ENCODE results near the gene PLCD3. TPM values are rescaled to one million over a fixed set of nuclear protein-coding genes. Genes with fewer than 3 reads are reported as not detected.
A peak's percentile ranks its signal among the peaks of the same experiment; 100 is the strongest.

Gene PLCD3
- total and polyA plus RNA-seq, 9 of the 15 experiments (the other 6 are each of a cell fraction or from before 2014, with no cell fraction given): 0.20 to 22.6 (median 7.5) TPM

- TF ChIP-seq, protein P1, sequence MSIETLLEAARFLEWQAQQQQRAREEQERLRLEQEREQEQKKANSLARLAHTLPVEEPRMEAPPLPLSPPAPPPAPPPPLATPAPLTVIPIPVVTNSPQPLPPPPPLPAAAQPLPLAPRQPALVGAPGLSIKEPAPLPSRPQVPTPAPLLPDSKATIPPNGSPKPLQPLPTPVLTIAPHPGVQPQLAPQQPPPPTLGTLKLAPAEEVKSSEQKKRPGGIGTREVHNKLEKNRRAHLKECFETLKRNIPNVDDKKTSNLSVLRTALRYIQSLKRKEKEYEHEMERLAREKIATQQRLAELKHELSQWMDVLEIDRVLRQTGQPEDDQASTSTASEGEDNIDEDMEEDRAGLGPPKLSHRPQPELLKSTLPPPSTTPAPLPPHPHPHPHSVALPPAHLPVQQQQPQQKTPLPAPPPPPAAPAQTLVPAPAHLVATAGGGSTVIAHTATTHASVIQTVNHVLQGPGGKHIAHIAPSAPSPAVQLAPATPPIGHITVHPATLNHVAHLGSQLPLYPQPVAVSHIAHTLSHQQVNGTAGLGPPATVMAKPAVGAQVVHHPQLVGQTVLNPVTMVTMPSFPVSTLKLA (conservative IDR thresholded peaks at IDR 0.05): 0 out of 4 replicates have a peak, but pooled peaks of 1 of the 2 experiments have one; percentile 27
- TF ChIP-seq BRCA1 (IDR thresholded peaks at IDR 0.05): no peak
- TF ChIP-seq BRCA1 (CRISPR knock-in tag; IDR thresholded peaks at IDR 0.05): no peak
- TF ChIP-seq MTF1 (CRISPR knock-in tag; IDR thresholded peaks at IDR 0.05; ENCODE audit: borderline replicate concordance): no peak
- no peak for TF ChIP-seq JUN (IDR thresholded peaks at IDR 0.05; ENCODE audit: borderline replicate concordance, low read depth, low read length)
- TF ChIP-seq JUN (CRISPR knock-in tag; IDR thresholded peaks at IDR 0.05; ENCODE audit: borderline replicate concordance): peak; percentile 14; the same call in 1 of the 2 replicates
- TF ChIP-seq CEBPG (CRISPR knock-in tag; IDR thresholded peaks at IDR 0.05): no peak
- no peak for TF ChIP-seq CEBPG (tag; conservative IDR thresholded peaks at IDR 0.05 in 1 of 2, IDR thresholded peaks at IDR 0.05 in 1 of 2)
- TF ChIP-seq CGGBP1 (CRISPR knock-in tag; IDR thresholded peaks at IDR 0.05): no peak
- TF ChIP-seq, protein P2, sequence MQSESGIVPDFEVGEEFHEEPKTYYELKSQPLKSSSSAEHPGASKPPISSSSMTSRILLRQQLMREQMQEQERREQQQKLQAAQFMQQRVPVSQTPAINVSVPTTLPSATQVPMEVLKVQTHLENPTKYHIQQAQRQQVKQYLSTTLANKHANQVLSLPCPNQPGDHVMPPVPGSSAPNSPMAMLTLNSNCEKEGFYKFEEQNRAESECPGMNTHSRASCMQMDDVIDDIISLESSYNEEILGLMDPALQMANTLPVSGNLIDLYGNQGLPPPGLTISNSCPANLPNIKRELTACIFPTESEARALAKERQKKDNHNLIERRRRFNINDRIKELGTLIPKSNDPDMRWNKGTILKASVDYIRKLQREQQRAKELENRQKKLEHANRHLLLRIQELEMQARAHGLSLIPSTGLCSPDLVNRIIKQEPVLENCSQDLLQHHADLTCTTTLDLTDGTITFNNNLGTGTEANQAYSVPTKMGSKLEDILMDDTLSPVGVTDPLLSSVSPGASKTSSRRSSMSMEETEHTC (IDR thresholded peaks at IDR 0.05): no peak
- TF ChIP-seq ERF (CRISPR knock-in tag; IDR thresholded peaks at IDR 0.05): no peak
- no peak for TF ChIP-seq FOXM1 (IDR thresholded peaks at IDR 0.05; ENCODE audit: low read depth)
- TF ChIP-seq FOXM1 (CRISPR knock-in tag; IDR thresholded peaks at IDR 0.05; ENCODE audit: low read depth): no peak
- TF ChIP-seq CBX5 (IDR thresholded peaks at IDR 0.05; ENCODE audit: borderline replicate concordance, low read depth): 0 out of 2 replicates have a peak, but pooled peaks have one; percentile 24
- no peak for TF ChIP-seq BACH1 (tag; IDR thresholded peaks at IDR 0.05)
- no peak for TF ChIP-seq CBFA2T3 (IDR thresholded peaks at IDR 0.05)
- peak; percentile 34 for TF ChIP-seq PRPF4 (IDR thresholded peaks at IDR 0.05; ENCODE audit: insufficient read depth, low read depth, low read length, poor library complexity, severe bottlenecking)
- TF ChIP-seq POLR2G (IDR thresholded peaks at IDR 0.05; ENCODE audit: low read depth, low read length): peak; percentile 81
- TF ChIP-seq ZC3H8 (IDR thresholded peaks at IDR 0.05): no peak
- TF ChIP-seq SMARCE1 (IDR thresholded peaks at IDR 0.05): no peak; the same call in 1 of the 2 replicates
- no peak for TF ChIP-seq KDM5B (IDR thresholded peaks at IDR 0.05; ENCODE audit: insufficient replicate concordance, low read depth, low read length)
- TF ChIP-seq PCBP1 (IDR thresholded peaks at IDR 0.05; ENCODE audit: low read depth, low read length, poor library complexity, severe bottlenecking): no peak
- TF ChIP-seq THAP7 (CRISPR knock-in tag; IDR thresholded peaks at IDR 0.05): no peak
- TF ChIP-seq NCOA2 (IDR thresholded peaks at IDR 0.05; ENCODE audit: partially characterized antibody in 2 of 2): no peak
- no peak for TF ChIP-seq ZNF384 (IDR thresholded peaks at IDR 0.05; ENCODE audit: low read depth, low read length)
- TF ChIP-seq TRIM28 (IDR thresholded peaks at IDR 0.05): no peak
Measured at GRCh38 chr17:45149669-45150664, 17.7 kb upstream of the PLCD3 start (continued).

All from K562 (cell line).